A673 (cell line): ENCODE results near the gene RBM15. TPM values are rescaled to one million over a fixed set of nuclear protein-coding genes. Genes with fewer than 3 reads are reported as not detected.

ENCODE experiments used
- BruUV-seq: library from RNA; stranded (reverse); fragments of 400-500 nt; replicated peaks from 2 replicates; lab custom pipeline; 2021; lab: Mats Ljungman, UMichigan
- CTCF ChIA-PET: fragments of 300-600 bp; sonication (Branson Sonifier 250); formaldehyde crosslinking; loops from one replicate; lab custom pipeline; 2022; ENCODE audit warnings: antibody characterized with exemption; lab: Charles Lee
- POLR2A ChIA-PET: fragments of 300-600 bp; sonication (Branson Sonifier 250); formaldehyde crosslinking; loops from one replicate; lab custom pipeline; 2022; ENCODE audit warnings: antibody characterized with exemption; ENCODE audit not compliant: low non-redundant PET; lab: Charles Lee
- DNase-seq: peaks from one replicate; pipeline ENCODE4 v3.0.0-alpha.2; 2015; ENCODE audit warnings: low spot score
- H3K27ac ChIP-seq: fragments of 200-600 bp; sonication (generic); 2 replicates; pipeline ENCODE4 v1.5.1; 2016; ENCODE audit warnings: mixed run types, low read depth, mild to moderate bottlenecking, mixed read lengths, antibody characterized with exemption, low read length; ENCODE audit not compliant: poor library complexity, severe bottlenecking
- H3K27me3 ChIP-seq: fragments of 200-600 bp; sonication (generic); replicated peaks from 2 replicates; pipeline ENCODE4 v1.6.1; 2017; ENCODE audit warnings: mixed run types, low read depth, mild to moderate bottlenecking, mixed read lengths, antibody characterized with exemption, low read length; ENCODE audit not compliant: insufficient read depth, poor library complexity
- H3K36me3 ChIP-seq: fragments of 200-600 bp; sonication (generic); 2 replicates; pipeline ENCODE4 v1.6.1; 2016; ENCODE audit warnings: mixed run types, mild to moderate bottlenecking, mixed read lengths, antibody characterized with exemption, low read length; ENCODE audit not compliant: insufficient read depth, poor library complexity, severe bottlenecking
- H3K4me1 ChIP-seq: fragments of 200-600 bp; sonication (generic); 2 replicates; pipeline ENCODE4 v1.6.1; 2017; ENCODE audit warnings: mixed run types, mild to moderate bottlenecking, mixed read lengths, antibody characterized with exemption, low read length; ENCODE audit not compliant: insufficient read depth, poor library complexity, severe bottlenecking
- H3K4me3 ChIP-seq: fragments of 200-600 bp; sonication (generic); 2 replicates; pipeline ENCODE4 v1.5.1; 2016; ENCODE audit warnings: low read depth, mixed run types, mild to moderate bottlenecking, mixed read lengths, low read length; ENCODE audit not compliant: poor library complexity, severe bottlenecking
- H3K9me3 ChIP-seq: fragments of 200-600 bp; sonication (generic); 2 replicates; pipeline ENCODE4 v1.6.1; 2016; ENCODE audit warnings: mixed run types, low read depth, mild to moderate bottlenecking, mixed read lengths, antibody characterized with exemption, low read length; ENCODE audit not compliant: poor library complexity, severe bottlenecking
- EZH2 ChIP-seq: fragments of 200-600 bp; sonication (generic); IDR thresholded peaks from 2 replicates; pipeline ENCODE4 v1.6.1; 2017; ENCODE audit warnings: borderline replicate concordance, low read depth, mild to moderate bottlenecking, mixed read lengths, antibody characterized with exemption, low read length; ENCODE audit not compliant: poor library complexity, severe bottlenecking
- intact Hi-C: fragments of 100-400 bp; cut with micrococcal nuclease; formaldehyde crosslinking; loops from one replicate; pipeline ENCODE4 v1.10.0; 2022; ENCODE audit not compliant: unreplicated experiment
- total RNA-seq: library from RNA; stranded (reverse); gene quantifications from 2 replicates; pipeline ENCODE4 v1.2.3, GENCODE V29; 2021
- TF ChIP-seq, protein P1 (sequence below): fragments of 300-800, 200-600 bp; sonication (generic); conservative IDR thresholded peaks from 2 replicates; pipeline ENCODE4 v1.5.1; 2017; ENCODE audit warnings: low read depth, mild to moderate bottlenecking, antibody characterized with exemption, low read length, moderate library complexity, mixed read lengths

The RBM15 gene
- total RNA-seq, 1 experiment from 2014 or later, result 60.3 TPM

DNA sequence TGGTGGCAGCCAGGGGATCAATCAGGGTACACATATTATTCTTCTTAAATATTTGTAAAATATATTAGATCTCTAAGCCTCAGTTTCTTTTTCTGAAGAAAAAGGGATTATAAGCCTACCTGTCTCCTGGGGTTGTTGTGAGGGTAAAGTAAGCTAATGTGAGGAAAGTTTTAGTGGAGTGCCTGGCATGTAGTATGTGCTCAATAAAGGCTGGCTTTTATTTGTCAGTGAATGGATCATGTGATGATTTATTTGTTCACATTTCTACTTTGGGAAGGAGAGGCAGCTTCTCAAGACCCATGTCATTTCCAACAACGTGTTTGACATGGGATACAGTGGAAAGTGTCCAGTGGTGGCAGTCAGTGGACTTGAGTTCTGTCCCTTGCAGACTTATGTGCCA lies 12.4 kb upstream of the RBM15 start:
- Histone ChIP-seq H3K4me3 (no peak overlapping the region), H3K9me3 (no peaks in the 10 kb centered on the region), H3K27me3 (no peaks in the 10 kb centered on the region), H3K4me1 (no peaks in the 10 kb centered on the region), H3K27ac (no peak overlapping the region), H3K36me3 (no peaks in the 10 kb centered on the region)
- intact Hi-C loops, result no loop called here
- ChIA-PET CTCF (no interaction called here), POLR2A (no interaction called here)
- BruUV-seq, result no TSS peak
- TF ChIP-seq EZH2, result no peak
- TF ChIP-seq, protein P1, sequence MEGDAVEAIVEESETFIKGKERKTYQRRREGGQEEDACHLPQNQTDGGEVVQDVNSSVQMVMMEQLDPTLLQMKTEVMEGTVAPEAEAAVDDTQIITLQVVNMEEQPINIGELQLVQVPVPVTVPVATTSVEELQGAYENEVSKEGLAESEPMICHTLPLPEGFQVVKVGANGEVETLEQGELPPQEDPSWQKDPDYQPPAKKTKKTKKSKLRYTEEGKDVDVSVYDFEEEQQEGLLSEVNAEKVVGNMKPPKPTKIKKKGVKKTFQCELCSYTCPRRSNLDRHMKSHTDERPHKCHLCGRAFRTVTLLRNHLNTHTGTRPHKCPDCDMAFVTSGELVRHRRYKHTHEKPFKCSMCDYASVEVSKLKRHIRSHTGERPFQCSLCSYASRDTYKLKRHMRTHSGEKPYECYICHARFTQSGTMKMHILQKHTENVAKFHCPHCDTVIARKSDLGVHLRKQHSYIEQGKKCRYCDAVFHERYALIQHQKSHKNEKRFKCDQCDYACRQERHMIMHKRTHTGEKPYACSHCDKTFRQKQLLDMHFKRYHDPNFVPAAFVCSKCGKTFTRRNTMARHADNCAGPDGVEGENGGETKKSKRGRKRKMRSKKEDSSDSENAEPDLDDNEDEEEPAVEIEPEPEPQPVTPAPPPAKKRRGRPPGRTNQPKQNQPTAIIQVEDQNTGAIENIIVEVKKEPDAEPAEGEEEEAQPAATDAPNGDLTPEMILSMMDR, result no peak
- DNase-seq, result no peak

GRCh38 chr1:110328274-110328673 lies 10.9 kb upstream of the RBM15 start:
- Histone ChIP-seq H3K27me3 (no peaks in the 10 kb centered on the region), H3K36me3 (no peaks in the 10 kb centered on the region), H3K9me3 (no peaks in the 10 kb centered on the region), H3K4me3 (no peak overlapping the region), H3K27ac (no peak overlapping the region), H3K4me1 (no peaks in the 10 kb centered on the region)
- TF ChIP-seq, protein P1, result no peak
- TF ChIP-seq EZH2, result no peak
- DNase-seq, result no peak
- no TSS peak for BruUV-seq
- POLR2A ChIA-PET, result no interaction called here
- intact Hi-C loops, result no loop called here
- CTCF ChIA-PET, result no interaction called here

DNA sequence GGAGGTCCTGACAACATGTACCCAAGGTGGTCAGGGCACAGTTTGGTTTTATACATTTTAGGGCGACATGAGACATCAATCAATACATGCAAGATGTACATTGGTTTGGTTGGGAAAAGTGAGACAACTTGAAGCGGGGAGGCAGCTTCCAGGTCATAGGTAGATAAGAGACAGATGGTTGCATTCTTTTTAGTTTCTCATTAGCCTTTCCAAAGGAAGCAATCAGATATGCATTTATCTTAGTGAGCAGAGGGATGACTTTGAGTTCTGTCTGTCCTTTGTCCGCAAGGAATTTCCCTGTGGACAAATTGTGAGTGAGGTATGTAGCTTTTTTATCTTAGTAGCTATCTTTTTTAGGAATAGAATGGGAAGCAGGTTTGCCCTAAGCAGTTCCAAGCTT lies 10.5 kb upstream of the RBM15 start:
- Histone ChIP-seq H3K9me3 (no peaks in the 10 kb centered on the region), H3K4me1 (no peaks in the 10 kb centered on the region), H3K27me3 (no peaks in the 10 kb centered on the region), H3K27ac (no peak overlapping the region), H3K36me3 (no peaks in the 10 kb centered on the region), H3K4me3 (no peak overlapping the region)
- TF ChIP-seq EZH2, result no peak
- TF ChIP-seq, protein P1, result no peak
- intact Hi-C loops, result no loop called here
- ChIA-PET POLR2A (no interaction called here), CTCF (no interaction called here)
- BruUV-seq, result no TSS peak
- no peak for DNase-seq
